SK-N-SH (cell line): ENCODE measurements around the gene PLTP.

Source experiments
- POLR2AphosphoS5 ChIP-seq: IDR thresholded peaks from 2 replicates; pipeline ENCODE4 v1.6.1; 2012; ENCODE audit warnings: low read depth, low read length
- TF ChIP-seq, protein P1 (sequence below): fragments of 200-600 bp; sonication (generic); IDR thresholded peaks from 2 replicates; pipeline ENCODE4 v1.6.1; 2017; ENCODE audit warnings: antibody characterized with exemption, mild to moderate bottlenecking, moderate library complexity

DNA sequence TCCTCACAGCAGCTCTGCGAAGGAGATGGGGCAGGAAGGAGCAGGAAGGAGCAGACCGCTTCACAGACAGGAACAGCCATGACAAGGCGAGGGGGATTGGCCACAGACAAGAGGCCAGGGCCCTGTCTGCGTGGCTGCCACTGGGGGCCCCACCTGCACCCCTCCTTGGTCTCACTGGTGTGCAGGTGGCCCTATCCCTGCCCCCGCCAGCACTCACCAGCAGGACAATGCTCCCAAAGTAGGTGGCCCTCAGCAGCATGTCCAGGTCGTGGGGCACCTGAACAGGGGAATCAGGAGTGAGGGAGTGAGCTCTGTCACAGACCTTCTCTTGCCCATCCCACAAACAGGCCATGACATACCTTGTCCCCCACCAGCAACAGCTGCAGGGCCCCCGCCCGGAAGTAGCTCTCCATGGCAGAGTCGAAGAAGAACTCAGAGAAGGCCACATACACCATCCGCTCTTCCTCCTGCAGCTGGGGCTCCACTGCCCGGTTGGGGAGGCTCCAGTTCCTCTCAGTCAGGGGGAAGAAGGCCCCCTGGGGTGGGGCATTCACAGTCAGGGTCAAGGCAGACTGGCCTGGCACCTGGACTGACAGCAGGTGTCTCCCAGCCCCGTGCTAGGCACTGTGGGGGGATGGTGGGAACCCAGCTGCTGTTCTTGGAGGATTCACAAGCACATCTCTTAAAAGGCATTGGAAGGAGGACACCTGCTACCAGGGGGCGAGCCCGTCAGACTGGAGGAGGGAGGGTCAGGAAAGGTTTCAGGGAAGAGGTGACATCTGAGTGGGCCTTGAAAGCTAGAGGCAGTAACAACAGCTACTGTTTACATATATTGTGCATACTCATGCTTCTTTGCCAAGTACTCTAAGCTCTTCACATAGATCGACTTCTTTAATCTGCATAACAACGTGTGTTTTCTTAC, 7.1 kb downstream of the PLTP start:
- TF ChIP-seq, protein P1, sequence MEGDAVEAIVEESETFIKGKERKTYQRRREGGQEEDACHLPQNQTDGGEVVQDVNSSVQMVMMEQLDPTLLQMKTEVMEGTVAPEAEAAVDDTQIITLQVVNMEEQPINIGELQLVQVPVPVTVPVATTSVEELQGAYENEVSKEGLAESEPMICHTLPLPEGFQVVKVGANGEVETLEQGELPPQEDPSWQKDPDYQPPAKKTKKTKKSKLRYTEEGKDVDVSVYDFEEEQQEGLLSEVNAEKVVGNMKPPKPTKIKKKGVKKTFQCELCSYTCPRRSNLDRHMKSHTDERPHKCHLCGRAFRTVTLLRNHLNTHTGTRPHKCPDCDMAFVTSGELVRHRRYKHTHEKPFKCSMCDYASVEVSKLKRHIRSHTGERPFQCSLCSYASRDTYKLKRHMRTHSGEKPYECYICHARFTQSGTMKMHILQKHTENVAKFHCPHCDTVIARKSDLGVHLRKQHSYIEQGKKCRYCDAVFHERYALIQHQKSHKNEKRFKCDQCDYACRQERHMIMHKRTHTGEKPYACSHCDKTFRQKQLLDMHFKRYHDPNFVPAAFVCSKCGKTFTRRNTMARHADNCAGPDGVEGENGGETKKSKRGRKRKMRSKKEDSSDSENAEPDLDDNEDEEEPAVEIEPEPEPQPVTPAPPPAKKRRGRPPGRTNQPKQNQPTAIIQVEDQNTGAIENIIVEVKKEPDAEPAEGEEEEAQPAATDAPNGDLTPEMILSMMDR, result no peak
- no peak for TF ChIP-seq POLR2AphosphoS5
